WERI-Rb-1 (cell line): ENCODE data around the gene CPNE5.

ENCODE experiments used
- DNase-seq: peaks from one replicate; pipeline ENCODE4 v3.0.0-alpha.2; 2020
- H3K27ac ChIP-seq: fragments of 250-450 bp; sonication (Bioruptor Pico); 2 replicates; pipeline ENCODE4 v1.5.1; 2020; ENCODE audit warnings: mild to moderate bottlenecking, moderate library complexity
- H3K27me3 ChIP-seq: fragments of 250-450 bp; sonication (Bioruptor Pico); 2 replicates; pipeline ENCODE4 v1.5.1; 2021; ENCODE audit warnings: mild to moderate bottlenecking, low read depth, moderate library complexity; ENCODE audit not compliant: insufficient read depth, severe bottlenecking
- H3K36me3 ChIP-seq: fragments of 250-450 bp; sonication (Bioruptor Pico); 2 replicates; pipeline ENCODE4 v1.5.1; 2020; ENCODE audit warnings: mild to moderate bottlenecking, moderate library complexity
- H3K4me3 ChIP-seq: 2 replicates; pipeline ENCODE4 v1.5.1; 2011; ENCODE audit warnings: low read depth, mild to moderate bottlenecking, control low read depth, low read length
- H3K9me3 ChIP-seq: fragments of 250-450 bp; sonication (Bioruptor Pico); 2 replicates; pipeline ENCODE4 v1.5.1; 2021; ENCODE audit warnings: mild to moderate bottlenecking, moderate library complexity; ENCODE audit not compliant: severe bottlenecking
- TF ChIP-seq, protein P1 (sequence below): IDR thresholded peaks from 2 replicates; pipeline ENCODE4 v1.5.1; 2011; ENCODE audit warnings: low read depth, mild to moderate bottlenecking, control low read depth, inconsistent platforms, low read length

CPNE5 gene

DNA sequence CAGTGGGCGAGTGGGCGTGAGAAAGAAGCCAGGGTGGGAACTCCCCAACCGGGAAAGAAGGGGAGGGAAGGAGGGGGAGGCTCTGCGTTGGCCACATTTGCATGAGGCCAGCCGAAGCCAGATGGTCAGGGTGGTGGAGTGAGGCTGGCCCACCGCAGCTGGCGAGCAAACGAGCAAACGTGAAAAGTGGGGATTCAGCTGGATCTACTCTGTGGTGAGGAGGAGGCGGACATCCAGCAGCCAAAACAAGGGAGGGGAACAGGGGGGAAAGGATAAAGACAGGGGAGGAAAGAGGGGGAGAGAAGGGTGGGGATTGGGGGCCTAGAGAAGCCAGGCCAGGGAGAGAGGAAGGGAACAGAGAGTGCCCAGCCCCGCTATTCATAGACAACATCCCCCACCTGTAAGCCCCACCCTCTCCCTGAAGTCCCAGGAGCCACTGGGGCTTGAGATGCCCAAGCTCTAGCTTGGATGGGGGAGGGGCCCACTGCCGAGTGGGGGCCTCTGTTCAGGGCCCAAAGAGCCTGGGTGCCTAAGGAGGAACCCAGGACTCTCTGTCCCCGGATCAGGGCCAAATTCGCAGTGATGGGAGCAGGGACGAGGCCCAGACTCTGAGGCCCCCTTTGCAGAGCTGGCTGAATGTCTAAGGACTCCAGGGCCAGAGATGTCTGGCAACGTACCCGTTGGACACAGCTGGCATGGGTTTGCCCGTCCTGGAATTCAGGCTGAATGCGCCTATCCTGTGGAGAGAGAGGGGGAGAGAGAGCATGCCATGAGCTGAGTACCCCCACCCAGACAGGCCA, 45.1 kb downstream of the CPNE5 start:
- Histone ChIP-seq H3K9me3 (no peaks in the 10 kb centered on the region), H3K4me3 (peak overlapping the region; percentile 16), H3K27me3 (no peaks in the 10 kb centered on the region), H3K27ac (peak overlapping the region; percentile 37), H3K36me3 (no peaks in the 10 kb centered on the region)
- DNase-seq: peak; percentile 77
- TF ChIP-seq, protein P1, sequence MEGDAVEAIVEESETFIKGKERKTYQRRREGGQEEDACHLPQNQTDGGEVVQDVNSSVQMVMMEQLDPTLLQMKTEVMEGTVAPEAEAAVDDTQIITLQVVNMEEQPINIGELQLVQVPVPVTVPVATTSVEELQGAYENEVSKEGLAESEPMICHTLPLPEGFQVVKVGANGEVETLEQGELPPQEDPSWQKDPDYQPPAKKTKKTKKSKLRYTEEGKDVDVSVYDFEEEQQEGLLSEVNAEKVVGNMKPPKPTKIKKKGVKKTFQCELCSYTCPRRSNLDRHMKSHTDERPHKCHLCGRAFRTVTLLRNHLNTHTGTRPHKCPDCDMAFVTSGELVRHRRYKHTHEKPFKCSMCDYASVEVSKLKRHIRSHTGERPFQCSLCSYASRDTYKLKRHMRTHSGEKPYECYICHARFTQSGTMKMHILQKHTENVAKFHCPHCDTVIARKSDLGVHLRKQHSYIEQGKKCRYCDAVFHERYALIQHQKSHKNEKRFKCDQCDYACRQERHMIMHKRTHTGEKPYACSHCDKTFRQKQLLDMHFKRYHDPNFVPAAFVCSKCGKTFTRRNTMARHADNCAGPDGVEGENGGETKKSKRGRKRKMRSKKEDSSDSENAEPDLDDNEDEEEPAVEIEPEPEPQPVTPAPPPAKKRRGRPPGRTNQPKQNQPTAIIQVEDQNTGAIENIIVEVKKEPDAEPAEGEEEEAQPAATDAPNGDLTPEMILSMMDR: no peak

- no peaks in the 10 kb centered on the region for H3K9me3 ChIP-seq
- H3K36me3 ChIP-seq: no peaks in the 10 kb centered on the region
- H3K27me3 ChIP-seq: no peaks in the 10 kb centered on the region
- H3K4me3 ChIP-seq: peak overlapping the region; percentile 16
- DNase-seq: peak; percentile 51
- TF ChIP-seq, protein P1: no peak
- peak overlapping the region; percentile 37 for H3K27ac ChIP-seq
Measured at GRCh38 chr6:36793296-36793912, 45.8 kb downstream of the CPNE5 start.

DNA sequence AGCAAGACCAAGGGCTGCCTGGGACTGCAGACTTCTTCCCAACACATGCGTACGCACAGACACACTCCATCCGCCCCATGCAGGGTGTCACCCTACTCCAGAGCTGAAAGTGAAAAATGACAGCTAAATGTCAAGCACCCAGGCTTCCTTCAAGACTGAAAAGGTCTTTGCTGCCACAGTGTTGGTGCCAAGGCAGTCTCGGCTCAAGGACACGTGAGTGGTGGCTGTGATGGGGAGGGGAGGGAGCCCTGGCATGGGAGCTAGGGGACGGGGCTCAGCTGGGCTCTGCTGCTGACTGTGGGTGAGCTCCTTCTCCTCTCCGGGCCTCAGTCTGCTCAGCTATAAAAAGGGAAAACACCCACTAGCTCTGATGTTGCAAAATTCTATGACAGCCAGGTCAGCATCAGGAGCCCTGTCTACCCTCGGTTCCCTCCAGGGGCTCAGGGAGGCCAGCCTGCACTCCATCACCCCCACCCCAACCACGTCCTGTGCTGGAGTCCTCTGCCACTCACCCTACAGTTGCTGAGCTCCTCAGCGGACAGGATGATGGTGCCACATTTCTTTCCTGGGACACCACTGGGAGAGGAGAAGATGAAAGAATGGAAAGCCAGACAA, 47.6 kb downstream of the CPNE5 start:
- H3K27me3 ChIP-seq: no peaks in the 10 kb centered on the region
- H3K9me3 ChIP-seq: no peaks in the 10 kb centered on the region
- no peak overlapping the region for H3K4me3 ChIP-seq

DNA sequence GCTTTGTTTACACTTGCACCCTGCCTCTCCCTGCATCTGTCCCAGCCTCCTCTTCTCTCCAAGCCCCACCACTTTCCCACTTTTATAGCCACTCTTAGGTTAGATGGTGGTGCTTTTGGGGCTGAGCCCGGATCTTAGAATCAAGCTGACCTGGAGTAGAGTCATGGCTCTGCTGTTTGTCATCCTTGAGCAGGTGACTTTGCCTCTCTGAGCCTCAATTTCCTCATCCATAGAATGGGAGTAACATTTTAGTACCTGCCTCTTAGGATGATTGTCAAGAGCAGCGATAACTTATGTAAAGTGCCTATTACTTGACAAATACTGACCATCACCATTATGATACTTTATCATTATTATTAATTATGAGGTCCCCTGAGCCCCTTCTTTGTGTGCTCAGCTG, 48.2 kb downstream of the CPNE5 start:
- Histone ChIP-seq H3K27ac (no peak overlapping the region), H3K36me3 (no peaks in the 10 kb centered on the region), H3K4me3 (no peak overlapping the region), H3K9me3 (no peaks in the 10 kb centered on the region), H3K27me3 (no peaks in the 10 kb centered on the region)
- TF ChIP-seq, protein P1: no peak
- DNase-seq: no peak

More for the DNA sequence above, 47.6 kb downstream of the CPNE5 start:
- no peak overlapping the region for H3K27ac ChIP-seq
- no peak for DNase-seq
- H3K36me3 ChIP-seq: no peaks in the 10 kb centered on the region
- TF ChIP-seq, protein P1: no peak

GRCh38 chr6:36788768-36789167, 50.5 kb downstream of the CPNE5 start:
- no peak for DNase-seq
- H3K27me3 ChIP-seq: no peaks in the 10 kb centered on the region
- TF ChIP-seq, protein P1: no peak

More at GRCh38 chr6:36788768-36789167, 50.5 kb downstream of the CPNE5 start:
- Histone ChIP-seq H3K4me3 (0 out of 2 replicates have a peak overlapping the region, but pooled peaks have one; percentile 1), H3K27ac (no peak overlapping the region), H3K36me3 (no peaks in the 10 kb centered on the region), H3K9me3 (no peaks in the 10 kb centered on the region)
